NCI-H1930 (cell line): Measurements from ENCODE around the gene C4BPB.

Experiments used
- DNase-seq, 2 experiments: peaks; one replicate each; lab custom pipeline; 2025; lab: John Stamatoyannopoulos, UW

The C4BPB gene

DNA sequence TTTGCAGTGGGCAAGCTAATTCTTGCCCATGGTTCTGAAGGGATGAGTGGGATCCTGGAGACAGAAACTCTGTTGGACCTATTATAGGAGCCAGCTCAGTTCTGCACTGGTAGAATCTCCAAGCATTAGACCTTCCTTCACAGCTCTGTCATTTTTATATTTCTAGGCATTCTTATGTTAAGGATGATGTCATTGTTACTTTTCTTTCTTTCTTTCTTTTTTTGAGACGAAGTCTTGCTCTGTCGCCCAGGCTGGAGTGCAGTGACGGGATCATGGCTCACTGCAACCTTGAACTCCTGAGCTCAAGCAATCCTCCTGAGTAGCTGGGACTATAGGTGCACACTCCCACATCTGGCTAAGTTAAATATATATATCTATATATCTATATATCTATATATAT is 28.1 kb upstream of the C4BPB start:
- DNase-seq = no peak

DNA sequence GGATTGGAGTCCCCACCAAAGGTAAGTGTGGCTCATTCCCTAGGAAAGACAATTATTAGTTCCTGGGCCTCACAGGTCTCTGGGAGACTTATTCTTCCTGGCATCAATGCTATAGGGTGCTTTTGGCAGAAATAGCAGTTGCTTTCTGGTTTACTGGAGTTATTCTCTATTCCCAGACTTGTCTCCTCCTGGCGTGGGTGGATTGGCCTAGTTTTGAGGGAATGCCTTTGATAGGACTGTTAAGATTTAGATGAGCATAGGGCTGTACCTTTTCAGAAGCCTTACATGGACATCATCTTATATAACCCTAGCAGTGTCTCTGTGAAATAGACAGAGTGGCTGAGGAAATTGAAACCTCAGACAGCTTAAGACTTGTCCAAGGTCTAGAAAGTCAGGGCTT is 26.6 kb upstream of the C4BPB start:
- no peak for DNase-seq

DNA sequence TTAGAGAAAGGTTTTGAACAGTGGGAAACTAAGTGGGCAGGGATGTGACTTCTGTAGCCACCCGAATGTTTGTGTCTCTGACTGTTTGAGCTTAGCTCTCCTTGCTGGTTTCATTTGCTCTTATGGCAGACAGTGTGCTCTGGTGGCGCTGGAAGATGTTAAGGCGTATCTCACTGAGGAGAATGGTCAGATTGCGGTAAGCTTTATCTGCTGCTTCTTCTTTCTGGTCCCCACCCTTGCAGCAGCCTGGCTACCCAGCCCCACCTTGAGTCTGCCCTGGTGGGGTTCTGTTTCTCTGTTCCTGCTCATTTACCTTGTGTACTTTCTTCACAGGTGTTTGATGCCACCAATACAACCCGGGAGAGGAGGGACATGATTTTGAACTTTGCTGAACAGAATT is 25.6 kb upstream of the C4BPB start:
- DNase-seq = no peak

DNA sequence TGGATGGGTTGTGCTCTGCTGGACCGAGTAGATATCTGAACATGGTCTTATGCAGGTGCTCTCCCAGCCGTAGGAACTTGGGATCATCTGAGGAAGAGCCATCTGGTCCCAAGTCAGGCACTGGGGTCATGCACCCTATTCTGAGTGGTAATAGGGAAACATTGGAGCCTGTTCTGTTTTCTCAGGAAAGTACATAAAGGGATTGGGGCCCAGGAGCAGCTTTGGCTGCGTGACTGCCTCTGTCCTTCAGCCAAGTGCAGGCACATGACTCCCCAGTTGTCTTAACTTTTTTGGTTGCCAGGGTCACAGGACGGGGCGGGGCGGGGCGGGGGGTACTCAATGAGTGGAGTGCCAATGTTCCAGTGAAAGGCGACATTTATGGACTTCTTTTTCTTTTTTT is 24.1 kb upstream of the C4BPB start:
- no peak for DNase-seq

DNA sequence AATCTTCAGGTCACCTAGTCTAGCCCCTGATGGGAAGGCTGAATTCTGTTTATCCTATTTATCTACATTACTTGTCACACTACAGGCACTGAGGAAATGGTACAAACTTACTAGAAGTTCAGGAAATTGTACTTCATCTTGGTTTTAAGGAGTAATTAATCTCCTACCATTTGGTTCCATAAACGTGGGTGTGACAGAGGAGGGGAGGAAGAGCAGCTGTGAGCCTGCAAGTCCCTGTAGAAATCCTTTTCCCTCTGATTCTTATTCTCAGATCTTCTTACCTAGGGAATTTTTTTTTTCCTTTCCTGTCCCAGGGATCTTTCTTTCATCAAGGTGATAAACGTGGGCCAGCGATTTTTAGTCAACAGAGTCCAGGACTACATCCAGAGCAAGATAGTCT is 21.5 kb upstream of the C4BPB start:
- DNase-seq = no peak

DNA sequence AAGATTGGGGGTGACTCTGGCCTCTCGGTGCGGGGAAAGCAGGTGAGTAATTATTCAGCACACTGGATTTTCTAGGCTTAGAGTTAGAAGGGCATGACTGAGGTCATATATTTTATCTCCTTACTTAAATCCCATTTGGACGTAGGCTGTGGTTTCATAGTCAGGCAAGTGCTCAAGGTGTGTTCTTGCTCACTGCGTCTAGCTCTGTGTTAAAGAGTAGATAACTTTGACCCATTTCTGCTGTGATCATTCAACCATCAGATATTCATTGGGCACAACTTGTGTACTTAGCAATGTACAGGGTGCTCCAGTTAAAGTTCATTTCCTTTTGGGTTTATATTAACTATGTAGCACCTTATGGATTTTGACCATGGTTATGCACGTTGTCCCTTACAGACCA is 21.0 kb upstream of the C4BPB start:
- DNase-seq = no peak

DNA sequence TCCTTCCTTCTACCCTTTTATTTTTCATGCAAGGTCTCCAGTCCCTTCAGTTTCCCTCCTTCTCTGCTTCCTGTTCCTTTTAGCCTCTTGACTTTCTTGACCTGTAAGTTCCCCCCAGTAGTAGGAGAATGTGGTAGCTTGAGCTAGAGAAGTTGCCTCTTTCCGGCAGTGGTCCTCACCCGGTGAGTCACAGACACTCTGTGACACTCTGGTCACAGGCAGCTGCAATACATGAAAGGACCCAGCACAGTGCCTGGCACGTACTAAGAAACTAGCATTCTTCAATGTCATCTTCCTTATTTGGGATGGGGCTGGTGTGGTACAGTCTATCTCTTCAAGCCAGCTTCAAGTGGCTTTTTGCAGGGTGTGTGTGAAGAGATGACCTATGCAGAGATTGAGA is 19.6 kb upstream of the C4BPB start:
- DNase-seq = no peak

DNA sequence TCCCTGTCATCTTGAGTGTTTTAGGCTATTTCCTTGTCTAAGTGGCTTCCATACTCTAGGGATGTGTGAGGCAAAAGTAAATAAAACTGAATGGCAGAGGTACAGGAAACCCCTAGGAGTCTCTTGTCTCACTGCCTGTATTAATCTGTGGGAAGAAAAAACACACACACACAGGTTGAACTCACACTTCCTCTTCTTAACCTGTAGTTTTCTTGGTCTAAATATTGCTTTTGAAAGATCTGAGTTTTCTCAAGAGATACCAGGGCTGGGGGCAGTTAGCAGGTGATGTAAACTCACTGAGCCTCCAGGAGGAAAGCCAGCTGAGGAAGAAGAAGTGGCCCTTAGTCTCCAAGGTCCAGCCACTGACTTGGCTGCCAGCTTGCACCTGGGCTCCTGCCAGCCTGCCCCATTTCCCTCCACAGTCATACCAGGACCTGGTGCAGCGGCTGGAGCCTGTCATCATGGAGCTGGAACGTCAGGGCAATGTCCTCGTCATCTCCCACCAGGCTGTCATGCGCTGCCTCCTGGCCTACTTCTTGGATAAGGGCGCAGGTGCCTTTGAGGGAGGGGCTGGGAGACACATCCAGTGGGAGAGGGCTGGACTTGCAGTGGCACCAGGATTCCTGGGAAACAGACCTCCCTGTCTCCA is 18.7 kb upstream of the C4BPB start:
- DNase-seq = no peak

DNA sequence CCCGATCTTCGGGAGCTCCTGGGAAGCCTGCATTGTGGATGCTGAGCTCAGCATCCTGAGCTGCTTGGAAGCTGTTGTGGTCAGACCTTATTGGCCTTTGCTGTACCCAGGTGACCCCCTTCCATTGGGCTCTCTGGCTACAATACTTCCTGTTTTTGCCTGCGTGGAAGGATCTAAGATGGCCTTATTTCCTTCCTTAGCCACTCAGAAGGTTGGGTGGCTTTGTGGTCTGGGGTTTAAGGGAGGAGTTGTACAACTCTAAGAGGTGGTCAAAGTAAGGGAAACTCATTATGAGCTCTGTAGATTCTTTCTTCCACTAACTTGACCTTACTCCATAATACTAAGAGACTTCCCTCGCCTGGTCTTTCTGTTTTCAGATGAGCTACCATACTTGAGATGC is 17.8 kb upstream of the C4BPB start:
- no peak for DNase-seq

DNA sequence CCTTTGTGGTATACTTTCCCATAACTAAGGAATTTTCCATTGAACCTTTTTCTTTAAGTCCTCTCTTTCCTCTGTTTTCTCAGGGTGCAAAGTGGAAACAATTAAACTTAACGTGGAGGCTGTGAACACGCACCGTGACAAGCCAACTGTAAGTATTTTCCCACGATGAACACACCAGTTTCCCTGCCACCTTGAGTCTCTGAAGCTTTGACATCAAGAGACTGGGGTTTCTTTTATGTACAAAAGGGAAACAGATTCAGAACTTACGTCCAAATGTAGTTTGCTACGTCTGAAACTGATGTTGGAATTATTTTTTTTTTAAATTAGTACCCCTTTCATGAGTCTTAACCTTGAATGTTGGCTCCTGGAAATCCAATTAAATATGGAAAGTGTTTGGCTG is 17.2 kb upstream of the C4BPB start:
- no peak for DNase-seq

DNA sequence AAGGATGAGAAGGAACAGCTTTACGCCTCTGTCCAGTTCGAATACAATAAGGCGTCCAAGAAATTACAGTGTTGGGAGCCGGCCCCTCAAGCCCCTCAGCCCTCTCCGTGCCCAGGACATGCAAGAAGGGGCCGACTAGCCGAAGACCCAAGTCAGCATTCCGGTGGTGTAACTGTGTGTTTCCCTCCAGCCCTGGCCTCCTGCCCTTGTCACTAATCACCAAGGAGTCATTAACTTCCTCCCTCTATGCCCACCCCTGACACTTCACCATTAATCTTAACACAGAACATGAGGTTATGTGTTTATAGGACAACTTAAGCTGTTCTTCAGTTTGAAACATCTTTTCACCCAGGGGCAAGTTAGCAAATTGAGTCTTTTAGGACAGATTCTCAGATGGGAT is 16.4 kb upstream of the C4BPB start:
- no peak for DNase-seq

DNA sequence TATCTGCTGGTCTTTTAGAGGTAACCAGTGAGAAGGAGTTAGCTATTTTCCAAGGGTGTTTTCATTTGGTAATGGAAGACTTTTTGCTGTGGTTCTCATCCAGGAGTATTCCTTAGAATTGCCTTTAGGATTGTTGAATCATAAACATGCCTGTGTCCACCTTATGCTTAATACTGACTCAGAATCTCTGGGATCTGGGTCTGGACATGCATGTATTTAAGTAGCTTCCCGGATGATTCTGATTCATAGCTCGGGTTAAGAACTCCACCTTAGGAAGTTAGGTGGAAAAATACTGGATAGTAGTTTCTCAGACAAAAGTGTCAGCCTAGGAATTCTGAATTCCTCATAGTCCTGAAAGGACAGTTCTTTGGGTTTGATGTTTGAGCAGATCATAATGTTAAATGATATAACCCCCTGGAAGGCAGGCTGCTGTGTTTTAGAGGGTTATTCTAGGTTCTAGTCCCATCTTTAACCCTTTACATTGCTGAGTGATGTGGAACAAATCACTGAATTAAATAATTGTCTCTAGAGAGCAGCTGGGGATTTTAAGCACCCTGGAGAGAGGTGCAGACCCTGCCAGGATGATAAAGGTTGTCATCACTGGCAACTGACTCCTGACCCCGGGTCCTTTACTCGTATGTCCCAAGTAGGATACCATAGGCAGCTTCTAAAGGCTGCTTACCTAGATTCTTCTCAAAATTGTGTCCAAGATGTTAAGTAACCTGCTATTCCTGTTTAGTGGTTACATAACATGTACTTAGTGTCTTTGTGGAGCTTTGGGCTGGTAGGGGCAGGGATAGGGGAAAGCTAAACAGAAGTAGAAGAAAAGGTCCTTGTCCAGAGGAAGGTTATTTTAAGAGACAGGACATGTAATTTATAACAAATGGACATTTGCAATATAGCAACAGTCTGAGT is 14.5 kb upstream of the C4BPB start:
- DNase-seq = no peak

DNA sequence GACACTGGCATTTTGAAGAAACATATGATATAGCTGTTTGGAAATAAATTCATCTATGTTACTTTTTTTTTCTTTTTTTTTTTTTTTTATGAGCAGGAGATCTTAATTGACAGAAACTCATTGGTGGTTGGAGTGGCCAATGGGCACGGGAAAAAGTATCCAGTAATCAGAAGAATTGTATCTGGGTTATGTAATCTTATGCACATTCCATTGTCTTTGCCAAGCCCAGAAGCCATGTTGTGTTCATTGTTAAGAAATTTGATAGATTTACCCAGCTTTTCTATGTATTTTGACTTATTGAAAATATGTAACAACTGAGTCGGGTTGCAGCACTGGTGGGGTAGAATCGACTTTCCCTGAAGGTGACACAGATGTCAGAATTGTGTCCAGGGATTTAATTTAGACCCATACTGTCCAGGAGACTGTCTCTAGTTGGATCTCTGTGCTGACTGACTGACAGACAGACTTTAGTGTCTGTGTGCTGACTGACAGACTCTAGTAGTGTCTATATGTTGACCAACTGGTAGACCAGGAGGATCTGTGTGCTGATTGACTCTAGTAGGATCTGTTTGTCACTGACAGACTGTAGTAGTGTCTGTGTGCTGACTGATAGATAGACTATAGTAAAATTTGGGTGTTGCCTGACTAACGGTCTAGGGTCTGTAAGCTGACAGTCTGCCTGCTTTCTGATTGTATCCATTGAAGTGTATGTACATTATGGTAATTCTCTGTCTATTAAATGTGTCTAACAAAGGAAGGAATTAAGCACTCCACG is 12.3 kb upstream of the C4BPB start:
- no peak for DNase-seq

DNA sequence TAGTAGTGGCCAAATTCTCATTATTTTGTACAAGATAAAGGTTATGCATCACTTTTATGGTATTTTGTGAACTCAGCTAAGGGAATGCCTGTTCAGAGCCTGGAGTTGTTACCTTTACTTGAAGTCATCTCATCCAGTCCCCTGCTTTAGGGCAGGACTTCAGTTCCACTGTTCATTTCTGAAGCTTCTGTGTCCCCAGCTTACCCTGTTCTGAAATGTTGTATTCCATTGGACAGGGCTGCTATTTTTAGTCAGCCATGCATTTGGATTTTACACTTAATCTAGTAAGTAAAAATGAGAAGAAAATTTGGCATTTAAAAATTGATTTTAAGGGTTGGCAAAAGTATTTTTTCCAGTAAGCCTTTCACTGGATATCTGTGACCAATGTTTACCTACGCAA is 11.6 kb upstream of the C4BPB start:
- no peak for DNase-seq

DNA sequence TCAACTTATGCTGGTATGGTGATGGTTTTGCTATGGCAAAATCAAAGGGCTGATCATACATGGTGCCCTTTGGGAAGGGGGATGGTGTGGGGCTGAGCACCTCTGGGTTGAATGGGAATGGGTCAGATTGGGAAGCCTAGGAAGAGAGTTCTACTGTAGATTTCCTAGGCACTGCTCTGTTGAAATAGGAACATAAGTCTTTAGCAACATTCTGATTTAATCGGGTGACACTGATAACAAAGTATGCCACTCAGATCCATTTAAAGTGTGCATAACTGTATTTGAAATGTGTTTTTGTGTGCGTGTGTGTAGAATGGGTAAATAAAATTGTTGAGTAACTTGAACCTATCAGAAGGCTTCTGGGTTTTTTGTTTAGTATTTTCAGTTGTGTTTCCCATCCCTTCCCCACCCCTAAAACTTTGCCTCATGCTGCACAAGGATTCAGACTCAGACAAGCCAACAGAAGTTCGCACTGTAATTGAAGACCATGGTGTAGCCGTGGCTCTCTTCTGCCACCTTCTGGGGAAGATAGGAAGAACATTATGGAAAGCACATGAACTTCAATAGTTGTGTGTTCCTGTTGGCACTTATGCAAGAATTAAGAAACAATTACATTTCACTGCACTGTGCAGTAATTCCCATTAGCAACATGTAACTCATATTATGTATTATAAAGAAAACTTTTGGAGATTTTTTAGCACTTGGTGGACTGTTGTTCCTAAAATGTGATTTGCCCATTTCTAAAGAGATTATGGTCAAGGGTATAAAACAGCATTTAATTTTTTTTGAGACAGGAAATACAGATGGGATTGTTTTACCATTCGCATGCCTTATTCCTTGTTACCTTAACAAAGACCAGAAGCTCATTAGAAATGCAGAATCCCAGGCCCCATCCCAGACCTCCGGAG is 10.9 kb upstream of the C4BPB start:
- DNase-seq = peak in 1 of 2 experiments; percentile 50

DNA sequence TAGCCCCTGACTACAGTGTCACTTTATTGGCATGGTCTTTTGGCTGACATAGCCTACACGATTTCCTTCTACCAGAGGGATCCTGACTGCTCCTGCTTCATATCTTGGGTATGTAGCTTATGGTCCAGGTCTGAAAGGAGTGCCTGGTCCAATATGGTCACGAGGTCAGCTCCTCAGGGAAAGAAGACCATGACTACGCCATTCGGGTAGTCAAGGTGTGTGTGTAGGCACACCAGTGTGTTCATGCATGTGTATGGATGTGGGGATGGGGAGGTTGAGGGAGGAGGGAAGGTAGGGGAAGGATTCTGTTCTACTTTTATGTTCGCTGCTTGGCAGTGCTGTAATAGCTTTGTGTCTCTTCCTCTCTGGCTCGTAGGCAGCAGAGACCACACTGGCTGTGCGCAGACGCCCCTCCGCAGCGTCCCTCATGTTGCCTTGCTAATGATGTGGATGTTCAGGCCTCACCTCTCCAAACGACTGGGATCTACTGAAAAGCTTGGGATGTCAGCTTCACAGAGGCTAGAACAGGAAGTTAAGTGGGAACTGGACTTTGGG is 10.0 kb upstream of the C4BPB start:
- no peak for DNase-seq

DNA sequence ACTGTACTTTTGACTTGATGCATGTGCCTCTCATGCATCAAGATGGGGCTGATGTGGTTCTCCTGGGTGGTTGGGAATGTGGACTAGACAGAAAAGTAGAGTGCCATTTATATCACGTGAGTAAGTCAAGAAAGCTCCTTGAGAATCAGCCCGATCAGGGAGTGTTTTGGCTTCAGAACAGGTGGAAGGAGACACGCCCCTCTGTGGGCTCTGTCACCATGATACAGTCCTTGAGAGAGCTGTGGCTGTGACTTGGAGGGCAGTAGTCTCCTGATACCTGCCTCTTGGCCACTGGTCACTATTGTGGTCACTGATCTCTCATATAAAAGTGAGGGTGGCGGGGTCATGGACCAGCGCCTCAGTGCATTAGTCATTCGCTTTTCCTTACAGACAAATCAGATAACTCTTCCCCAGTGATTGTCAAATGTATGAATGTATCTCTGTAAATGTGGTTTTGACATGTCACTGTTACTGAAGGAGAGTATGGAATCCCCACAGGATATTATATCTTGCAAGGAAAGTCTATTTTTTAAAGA is 8.9 kb upstream of the C4BPB start:
- DNase-seq = no peak

DNA sequence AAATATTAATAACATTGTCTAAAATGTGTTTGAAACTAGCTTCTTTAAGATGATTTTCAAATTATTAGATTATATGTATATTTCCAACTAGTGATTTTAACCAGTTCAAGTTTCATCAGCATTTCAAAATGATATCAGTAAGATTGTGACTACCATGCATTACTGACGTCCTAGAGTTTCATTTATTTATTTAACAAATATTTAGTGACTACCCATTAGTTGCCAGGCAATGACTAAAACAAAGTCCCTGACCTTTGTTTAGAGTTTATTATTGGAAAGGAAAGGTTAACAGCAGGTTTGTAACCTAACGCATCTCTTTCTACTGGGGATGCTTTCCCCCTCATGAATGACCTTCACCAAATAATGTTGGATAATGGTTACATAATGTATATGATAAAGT is 7.6 kb upstream of the C4BPB start:
- no peak for DNase-seq

DNA sequence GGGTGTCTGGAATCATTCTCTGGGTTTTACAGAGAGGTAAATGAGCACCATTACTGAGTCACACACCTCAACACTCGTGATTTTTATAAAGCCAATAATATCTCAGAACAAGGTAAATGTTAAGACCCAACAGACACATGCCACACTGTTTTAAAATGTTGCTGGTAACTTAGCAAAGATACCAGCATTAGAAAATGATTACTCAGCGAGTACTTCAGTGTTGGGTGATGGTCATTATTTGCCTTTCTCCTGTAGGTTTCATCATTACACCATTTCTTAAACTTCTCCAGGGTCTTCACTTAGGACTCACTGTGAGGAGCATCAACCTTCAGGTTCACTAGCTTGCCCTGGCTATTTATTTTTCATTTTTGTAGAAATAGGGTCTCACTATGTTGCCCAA is 6.9 kb upstream of the C4BPB start:
- no peak for DNase-seq

DNA sequence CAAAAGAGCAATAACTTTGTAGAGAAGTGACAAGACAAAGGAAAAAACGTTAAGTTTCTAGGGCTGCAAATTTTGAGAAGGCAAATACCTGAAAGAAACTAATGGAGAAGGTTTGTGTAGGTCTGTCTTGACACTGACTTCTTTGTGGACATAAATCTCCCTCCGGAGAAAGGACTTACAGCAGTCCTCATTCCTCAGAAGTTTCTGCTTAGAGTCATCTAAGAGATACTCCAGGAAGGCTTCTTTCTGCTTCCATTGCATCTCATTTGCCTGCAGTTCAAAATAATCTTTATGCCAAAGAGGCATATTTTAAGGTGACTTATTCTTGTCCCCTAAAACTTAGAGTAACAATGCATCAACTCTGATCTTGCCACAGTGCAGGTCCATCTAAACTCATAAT is 4.4 kb upstream of the C4BPB start:
- no peak for DNase-seq

DNA sequence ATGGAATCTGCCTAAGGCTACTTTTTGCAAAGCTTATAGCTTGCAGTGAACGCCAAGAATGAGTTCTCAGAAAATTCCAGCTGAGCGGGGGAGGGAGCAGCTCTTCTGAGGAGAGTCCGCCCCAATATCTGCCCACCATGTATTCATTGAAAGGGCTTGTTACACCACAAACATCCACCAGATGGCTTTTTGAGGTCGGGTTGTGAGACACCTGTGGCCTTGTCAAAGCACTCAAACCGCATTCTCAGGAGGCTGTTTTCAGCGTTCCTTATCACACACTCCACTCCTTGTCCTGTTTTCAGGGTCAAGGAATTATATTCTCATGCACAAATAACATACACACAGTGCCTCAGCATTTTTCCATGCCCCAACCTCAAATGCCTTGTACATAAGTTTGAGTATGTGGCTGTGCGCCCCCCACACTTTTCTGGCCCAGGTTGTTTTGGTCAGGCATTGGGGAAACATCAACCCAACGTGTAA is 3.9 kb upstream of the C4BPB start:
- DNase-seq = peak; percentile 15 to 26
